HepG2 (cell line): ENCODE measurements around the gene ABCD2. TPM values are rescaled to one million over a fixed set of nuclear protein-coding genes. Genes with fewer than 3 reads are reported as not detected.

Experiments used
- ATAC-seq: fragments of 200-7000 bp; cut with Tn5 transposase; 3 replicates; pipeline ENCODE4 v1.9.1; 2020; ENCODE audit warnings: mild to moderate bottlenecking, moderate library complexity
- BruUV-seq: library from RNA; stranded (reverse); fragments of 400-500 nt; replicated peaks from 2 replicates; lab custom pipeline; 2021; lab: Mats Ljungman, UMichigan
- CTCF ChIA-PET: fragments of 300-600 bp; formaldehyde crosslinking; extraction: SDS; loops from one replicate; lab custom pipeline; 2021; ENCODE audit warnings: low total read pairs, inconsistent platforms, low intra/inter-chr PET ratio; lab: Yijun Ruan, JAX
- POLR2A ChIA-PET: fragments of 350-600 bp; sonication (Branson Sonifier 250); formaldehyde crosslinking; loops from one replicate; lab custom pipeline; 2020; ENCODE audit warnings: antibody characterized with exemption, inconsistent platforms; lab: Yijun Ruan, JAX
- DNase-seq: peaks from one replicate; pipeline ENCODE4 v3.0.0-alpha.2; 2015; ENCODE audit warnings: low spot score
- FAIRE-seq: peaks from 3 replicates; lab custom pipeline; 2011; peaks lifted over from hg19 to GRCh38; lab: Jason Lieb, UNC
- H2AFZ ChIP-seq: one replicate; pipeline ENCODE4 v1.6.1; 2011; ENCODE audit warnings: low read length, inconsistent platforms
- H3K27ac ChIP-seq: fragments of 300-600 bp; 3 replicates; pipeline ENCODE4 v1.8.0; 2011; ENCODE audit warnings: mixed run types, mild to moderate bottlenecking, mixed read lengths, low read length, inconsistent platforms; ENCODE audit not compliant: insufficient read depth; ENCODE audit errors: extremely low read length
- H3K27me3 ChIP-seq, 2 experiments: fragments of 200-600 bp in 1 of 2; 2 replicates in 1 of 2; 3 replicates in 1 of 2; pipeline versions ENCODE4 v1.6.0 to v1.8.0; 2011; ENCODE audit warnings: low read length in 2 of 2, mild to moderate bottlenecking in 2 of 2, moderate library complexity in 2 of 2, inconsistent platforms in 1 of 2; ENCODE audit not compliant: insufficient read depth in 2 of 2, control insufficient read depth in 1 of 2
- H3K36me3 ChIP-seq, 2 experiments: fragments of 200-600 bp in 1 of 2; replicated peaks in 1 of 2; 2 replicates in 1 of 2; 3 replicates in 1 of 2; pipeline versions ENCODE4 v1.5.1 to v1.8.0; 2011; ENCODE audit warnings: low read length in 2 of 2, inconsistent platforms in 1 of 2; ENCODE audit not compliant: insufficient read depth in 2 of 2, control insufficient read depth in 1 of 2
- H3K4me1 ChIP-seq: 2 replicates; pipeline ENCODE4 v1.5.1; 2012; ENCODE audit warnings: low read length, inconsistent platforms; ENCODE audit not compliant: insufficient read depth
- H3K4me2 ChIP-seq: 2 replicates; pipeline ENCODE4 v1.6.0; 2011; ENCODE audit warnings: low read depth, low read length, inconsistent platforms
- H3K4me3 ChIP-seq, 3 experiments: fragments of 200-600 bp in 1 of 3; sonication (generic), shearing (Covaris generic) in 1 of 3; replicated peaks in 1 of 3; 2 replicates each; pipeline ENCODE4 v1.5.1; 2011 to 2016; ENCODE audit warnings: low read length in 3 of 3, inconsistent platforms in 2 of 3, low read depth in 2 of 3, mild to moderate bottlenecking in 2 of 3, control low read depth in 1 of 3, mixed read lengths in 1 of 3; ENCODE audit not compliant: insufficient read depth in 1 of 3
- H3K79me2 ChIP-seq: one replicate; pipeline ENCODE4 v1.6.1; 2011; ENCODE audit warnings: low read length, inconsistent platforms; ENCODE audit not compliant: insufficient read depth
- H3K9ac ChIP-seq: 2 replicates; pipeline ENCODE4 v1.6.0; 2011; ENCODE audit warnings: mild to moderate bottlenecking, low read depth, low read length, inconsistent platforms; ENCODE audit not compliant: insufficient read depth
- H3K9me3 ChIP-seq: 2 replicates; pipeline ENCODE4 v1.5.1; 2012; ENCODE audit warnings: mild to moderate bottlenecking, low read length
- H4K20me1 ChIP-seq: 2 replicates; pipeline ENCODE4 v1.6.0; 2011; ENCODE audit warnings: inconsistent platforms, mild to moderate bottlenecking, low read length, moderate library complexity; ENCODE audit not compliant: insufficient read depth
- CTCF ChIP-seq: sonication (generic); formaldehyde crosslinking; IDR thresholded peaks from 2 replicates; pipeline ENCODE4 v1.5.0; 2020; ENCODE audit warnings: mild to moderate bottlenecking, missing genetic modification reagents, moderate library complexity
- ESRRA ChIP-seq: sonication (generic); formaldehyde crosslinking; IDR thresholded peaks from 2 replicates; pipeline ENCODE4 v1.5.1; 2020; ENCODE audit warnings: mild to moderate bottlenecking, low read depth, missing genetic modification reagents
- HOXA7 ChIP-seq: sonication (generic); formaldehyde crosslinking; IDR thresholded peaks from 2 replicates; pipeline ENCODE4 v1.8.1; 2022; ENCODE audit warnings: mild to moderate bottlenecking, missing genetic modification reagents, moderate library complexity
- RAD21 ChIP-seq: fragments of 450-650 bp; formaldehyde crosslinking; IDR thresholded peaks from 2 replicates; pipeline ENCODE4 v1.5.0; 2020; ENCODE audit warnings: mild to moderate bottlenecking
- STAG1 ChIP-seq: sonication (generic); formaldehyde crosslinking; IDR thresholded peaks from 2 replicates; pipeline ENCODE4 v1.4.0; 2020; ENCODE audit warnings: missing genetic modification reagents
- TSC22D2 ChIP-seq: sonication (generic); formaldehyde crosslinking; IDR thresholded peaks from 2 replicates; pipeline ENCODE4 v1.5.1; 2020; ENCODE audit warnings: missing genetic modification reagents, mild to moderate bottlenecking, borderline replicate concordance
- ZNF234 ChIP-seq: sonication (generic); formaldehyde crosslinking; conservative IDR thresholded peaks from 2 replicates; pipeline ENCODE4 v1.5.1; 2020; ENCODE audit warnings: mild to moderate bottlenecking, missing genetic modification reagents
- ZNF432 ChIP-seq: sonication (generic); formaldehyde crosslinking; IDR thresholded peaks from 2 replicates; pipeline ENCODE4 v1.5.0; 2020; ENCODE audit warnings: missing genetic modification reagents, mild to moderate bottlenecking, borderline replicate concordance
- ZNF460 ChIP-seq: sonication (generic); formaldehyde crosslinking; IDR thresholded peaks from 2 replicates; pipeline ENCODE4 v1.5.1; 2020; ENCODE audit warnings: missing genetic modification reagents, mild to moderate bottlenecking, borderline replicate concordance
- ZNF563 ChIP-seq: sonication (generic); formaldehyde crosslinking; IDR thresholded peaks from 2 replicates; pipeline ENCODE4 v1.8.0; 2022; ENCODE audit warnings: mild to moderate bottlenecking, moderate library complexity, missing genetic modification reagents
- ZNF616 ChIP-seq: sonication (generic); formaldehyde crosslinking; IDR thresholded peaks from 2 replicates; pipeline ENCODE4 v1.5.0; 2020; ENCODE audit warnings: low read depth, mild to moderate bottlenecking, missing genetic modification reagents
- ZNF7 ChIP-seq: IDR thresholded peaks from 2 replicates; pipeline ENCODE4 v1.6.1; 2016; ENCODE audit warnings: missing biosample characterization, missing genetic modification reagents
- WGBS: methylation state at CpG from one replicate; pipeline ENCODE4 v1.1.6; 2017; ENCODE audit warnings: low lambda C conversion rate; 5-methylcytosine and 5-hydroxymethylcytosine counted together
- in situ Hi-C: cut with HindIII; loops from 2 replicates; pipeline ENCODE4 v1.10.0; 2017; ENCODE audit warnings: low pct_unique_long_range_greater_than_20kb; ENCODE audit not compliant: extremely low pct_ligation_motif_present
- intact Hi-C: fragments of 100-400 bp; cut with micrococcal nuclease; formaldehyde crosslinking; loops from one replicate; pipeline ENCODE4 v1.10.0; 2022; ENCODE audit not compliant: unreplicated experiment
- polyA plus RNA-seq, 8 experiments: library from polyadenylated mRNA; depleted of rRNA in 3 of 8; stranded (reverse) in 7 of 8; unstranded in 1 of 8; fragments of >200 nt; fragmentation: Illumina TruSeq in 4 of 8; extraction: Trizol in 4 of 8; gene quantifications; 2 replicates each; pipeline versions ENCODE4 v1.2.1 to v1.2.3, GENCODE V29; 2011 to 2016; ENCODE audit warnings: low read depth in 4 of 8, missing spikeins in 1 of 8, mixed read lengths in 1 of 8; ENCODE audit not compliant: insufficient read depth in 1 of 8
- total RNA-seq, 5 experiments: library from RNA; depleted of rRNA; stranded (reverse); fragments of >200 nt; fragmentation: Illumina TruSeq; extraction: Trizol; gene quantifications; 2 replicates each; pipeline ENCODE4 v1.2.3, GENCODE V29; 2016; ENCODE audit warnings: low read depth in 1 of 5

ABCD2 gene
- total and polyA plus RNA-seq, 2 of the 13 experiments (the other 11 are each of a cell fraction or from before 2014, with no cell fraction given), result not detected

GRCh38 chr12:39587225-39587624 lies 32.4 kb downstream of the ABCD2 start:
- H2AFZ ChIP-seq, result no peak overlapping the region
- no TSS peak for BruUV-seq
- DNase-seq, result no peak
- no peak overlapping the region for H3K4me3 ChIP-seq
- no peaks in the 10 kb centered on the region for H3K79me2 ChIP-seq
- H4K20me1 ChIP-seq, result no peaks in the 10 kb centered on the region
- H3K27ac ChIP-seq, result no peak overlapping the region
- intact Hi-C loops, result no loop called here
- no peaks in the 10 kb centered on the region for H3K27me3 ChIP-seq
- in situ Hi-C loops, result loop anchor here (25.0 kb wide), 1 partner anchor 525 kb away; the partner anchor contains the start of gene SLC2A13
- no peak overlapping the region for H3K9ac ChIP-seq
- POLR2A ChIA-PET, result no interaction called here
- peaks cover 5% of the 10 kb centered on the region for H3K4me1 ChIP-seq
- H3K4me2 ChIP-seq, result no peak overlapping the region
- WGBS, result 0% methylated on average over 3 of the region's 3 CpGs
- no peaks in the 10 kb centered on the region for H3K9me3 ChIP-seq
- TF ChIP-seq ZNF432, result no peak
- no peak for TF ChIP-seq RAD21 (CRISPR knock-in tag)
- TF ChIP-seq ZNF460, result no peak
- TF ChIP-seq ESRRA (CRISPR knock-in tag), result no peak
- TF ChIP-seq ZNF563 (CRISPR knock-in tag), result no peak
- no peak for TF ChIP-seq HOXA7 (CRISPR knock-in tag)
- peak; percentile 49 for TF ChIP-seq CTCF (CRISPR knock-in tag)
- TF ChIP-seq ZNF7, result no peak
- TF ChIP-seq ZNF616 (CRISPR knock-in tag), result no peak
- no peak for TF ChIP-seq TSC22D2 (CRISPR knock-in tag)
- peak; percentile 55 for TF ChIP-seq STAG1 (CRISPR knock-in tag)
- no peak for TF ChIP-seq ZNF234 (CRISPR knock-in tag)
- no peak for FAIRE-seq
- H3K36me3 ChIP-seq, result no peaks in the 10 kb centered on the region
- peak; percentile 71; the same call in 2 of the 3 replicates for ATAC-seq
- CTCF ChIA-PET, result no interaction called here
